Mucosa of descending colon (tissue), 3 donors: ENCODE measurements around the gene AZIN2. TPM values are rescaled to one million over a fixed set of nuclear protein-coding genes. Genes with fewer than 3 reads are reported as not detected.
"Not testable (repeated sequence)": the region's sequence is repeated elsewhere in the genome, so short reads cannot be mapped to it uniquely, and the experiment has no call there.

Source experiments
- ATAC-seq: fragments of 200-7000 bp; cut with Tn5 transposase; one replicate; pipeline ENCODE4 v1.9.1; 2020; ENCODE audit warnings: mild to moderate bottlenecking, moderate library complexity
- DNase-seq, 3 donors: peaks; one replicate each; pipeline ENCODE4 v3.0.0-alpha.2; 2020
- H3K36me3 ChIP-seq: fragments of 200-600 bp; one replicate; pipeline ENCODE4 v1.8.0; 2021; ENCODE audit warnings: low read depth, mild to moderate bottlenecking
- H3K4me1 ChIP-seq: fragments of 200-600 bp; one replicate; pipeline ENCODE4 v1.8.0; 2021; ENCODE audit warnings: low read depth, mild to moderate bottlenecking
- H3K4me3 ChIP-seq: fragments of 200-600 bp; one replicate; pipeline ENCODE4 v1.8.0; 2021; ENCODE audit warnings: mild to moderate bottlenecking
- H3K9me3 ChIP-seq: fragments of 200-600 bp; one replicate; pipeline ENCODE4 v1.8.0; 2021; ENCODE audit warnings: mild to moderate bottlenecking
- intact Hi-C, 2 donors: fragments of 100-400 bp; cut with DNase I in 1 of 2; cut with micrococcal nuclease in 1 of 2; formaldehyde crosslinking; loops; one replicate each; pipeline versions ENCODE4 v1.11.0 to v1.11.1; 2022; cut with DNase I, micrococcal nuclease
- total RNA-seq, 3 donors: library from RNA; stranded (reverse); fragmentation: NEBNext Ultra II Directional in 2 of 3; extraction: Animal tissue kit (Norgen Biotek cat#: 25700) in 2 of 3; gene quantifications; one replicate each; pipeline versions ENCODE4 v1.2.1 to v1.2.4, GENCODE V29; 2021 to 2023
- TF ChIP-seq, protein P1 (sequence below): fragments of 200-600 bp; IDR thresholded peaks from one replicate; pipeline ENCODE4 v1.8.0; 2022; ENCODE audit warnings: antibody characterized with exemption, mild to moderate bottlenecking
- donor health status: DM: no; HTN: no; CAD: no; lungs with moderate emphysema.
- donor health status: DM: no; HTN: no; CAD: no.
- donor health status: DM: no; HTN: yes; CAD: no.

The AZIN2 gene
- total RNA-seq, 3 donors from 2014 or later: 13.8 to 36.5 (median 19.0) TPM

GRCh38 chr1:33045814-33046213 is 35.1 kb upstream of the AZIN2 start:
- Histone ChIP-seq H3K4me1 (no peaks in the 10 kb centered on the region), H3K36me3 (no peaks in the 10 kb centered on the region), H3K9me3 (no peaks in the 10 kb centered on the region), H3K4me3 (no peak overlapping the region)
- intact Hi-C loops: no loop called here
- TF ChIP-seq, protein P1, sequence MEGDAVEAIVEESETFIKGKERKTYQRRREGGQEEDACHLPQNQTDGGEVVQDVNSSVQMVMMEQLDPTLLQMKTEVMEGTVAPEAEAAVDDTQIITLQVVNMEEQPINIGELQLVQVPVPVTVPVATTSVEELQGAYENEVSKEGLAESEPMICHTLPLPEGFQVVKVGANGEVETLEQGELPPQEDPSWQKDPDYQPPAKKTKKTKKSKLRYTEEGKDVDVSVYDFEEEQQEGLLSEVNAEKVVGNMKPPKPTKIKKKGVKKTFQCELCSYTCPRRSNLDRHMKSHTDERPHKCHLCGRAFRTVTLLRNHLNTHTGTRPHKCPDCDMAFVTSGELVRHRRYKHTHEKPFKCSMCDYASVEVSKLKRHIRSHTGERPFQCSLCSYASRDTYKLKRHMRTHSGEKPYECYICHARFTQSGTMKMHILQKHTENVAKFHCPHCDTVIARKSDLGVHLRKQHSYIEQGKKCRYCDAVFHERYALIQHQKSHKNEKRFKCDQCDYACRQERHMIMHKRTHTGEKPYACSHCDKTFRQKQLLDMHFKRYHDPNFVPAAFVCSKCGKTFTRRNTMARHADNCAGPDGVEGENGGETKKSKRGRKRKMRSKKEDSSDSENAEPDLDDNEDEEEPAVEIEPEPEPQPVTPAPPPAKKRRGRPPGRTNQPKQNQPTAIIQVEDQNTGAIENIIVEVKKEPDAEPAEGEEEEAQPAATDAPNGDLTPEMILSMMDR: no peak
- ATAC-seq (peak; percentile 12), DNase-seq (no peak)

GRCh38 chr1:33046234-33046633 is 34.7 kb upstream of the AZIN2 start:
- H3K36me3 ChIP-seq, DNase-seq, ATAC-seq, intact Hi-C loops, H3K4me3 ChIP-seq, H3K9me3 ChIP-seq, H3K4me1 ChIP-seq: not testable (repeated sequence)

GRCh38 chr1:33047290-33047689 is 33.7 kb upstream of the AZIN2 start:
- H3K36me3 ChIP-seq: no peaks in the 10 kb centered on the region
- H3K4me1 ChIP-seq: no peaks in the 10 kb centered on the region
- no peak for DNase-seq
- TF ChIP-seq, protein P1: no peak
- intact Hi-C loops: no loop called here
- H3K4me3 ChIP-seq: no peak overlapping the region
- no peak for ATAC-seq
- H3K9me3 ChIP-seq: no peaks in the 10 kb centered on the region

- DNase-seq (no peak), ATAC-seq (peak; percentile 67)
- intact Hi-C loops: no loop called here
Observed at GRCh38 chr1:33047839-33048305, 33.1 kb upstream of the AZIN2 start.

GRCh38 chr1:33048426-33048825 is 32.5 kb upstream of the AZIN2 start:
- Histone ChIP-seq H3K36me3 (no peaks in the 10 kb centered on the region), H3K4me1 (no peaks in the 10 kb centered on the region), H3K9me3 (no peaks in the 10 kb centered on the region), H3K4me3 (no peak overlapping the region)
- ATAC-seq (no peak), DNase-seq (no peak)
- intact Hi-C loops: no loop called here
- TF ChIP-seq, protein P1: no peak

More at GRCh38 chr1:33047839-33048305, 33.1 kb upstream of the AZIN2 start:
- no peaks in the 10 kb centered on the region for H3K36me3 ChIP-seq
- no peaks in the 10 kb centered on the region for H3K4me1 ChIP-seq
- H3K4me3 ChIP-seq: no peak overlapping the region
- TF ChIP-seq, protein P1: no peak
- no peaks in the 10 kb centered on the region for H3K9me3 ChIP-seq

- no peak for DNase-seq
- intact Hi-C loops: no loop called here
- no peaks in the 10 kb centered on the region for H3K4me1 ChIP-seq
- TF ChIP-seq, protein P1: no peak
- H3K4me3 ChIP-seq: no peak overlapping the region
- no peaks in the 10 kb centered on the region for H3K36me3 ChIP-seq
- H3K9me3 ChIP-seq: no peaks in the 10 kb centered on the region
- no peak for ATAC-seq
Observed at GRCh38 chr1:33049371-33049770, 31.6 kb upstream of the AZIN2 start.
